GM12864 (cell line): ENCODE results near the gene PCNT.

Experiments
- DNase-seq: peaks from one replicate; pipeline ENCODE4 v3.0.0-alpha.2; 2011; ENCODE audit warnings: low read depth
- H3K4me3 ChIP-seq: 2 replicates; pipeline ENCODE4 v1.5.1; 2011; ENCODE audit warnings: mild to moderate bottlenecking, low read depth, low read length, control low read depth
- CTCF ChIP-seq: IDR thresholded peaks from 2 replicates; pipeline ENCODE4 v1.5.1; 2011; ENCODE audit warnings: low read depth, mild to moderate bottlenecking, moderate library complexity, low read length, control low read depth, inconsistent platforms; ENCODE audit errors: missing control alignments

Gene PCNT

DNA sequence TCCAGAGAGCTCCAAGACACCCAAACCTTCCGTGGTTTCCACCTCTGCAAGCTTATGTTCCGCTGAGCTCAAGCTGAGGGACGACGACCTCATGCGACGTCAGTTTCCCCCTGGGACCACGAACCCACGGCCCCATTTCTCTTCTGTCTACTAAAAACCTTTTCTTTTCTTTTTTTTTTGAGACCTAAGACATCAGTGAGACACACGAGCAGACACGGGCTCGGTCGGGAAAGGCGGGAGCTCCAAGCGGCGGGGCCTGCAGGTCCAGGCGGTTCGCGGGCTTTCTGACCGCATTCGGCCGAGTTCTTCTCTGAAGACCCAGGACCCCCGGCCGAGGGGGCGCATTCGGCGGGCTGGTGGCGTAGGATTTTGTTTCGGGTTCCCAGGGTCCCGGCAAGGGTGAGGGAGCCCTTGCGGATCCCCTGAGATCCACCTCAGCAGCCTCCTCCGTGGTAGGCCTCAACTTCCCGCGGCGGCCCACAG lies 688 bp upstream of the PCNT start:
- no peak for DNase-seq
- peak overlapping the region; percentile 100 for H3K4me3 ChIP-seq
- TF ChIP-seq CTCF: no peak

DNA sequence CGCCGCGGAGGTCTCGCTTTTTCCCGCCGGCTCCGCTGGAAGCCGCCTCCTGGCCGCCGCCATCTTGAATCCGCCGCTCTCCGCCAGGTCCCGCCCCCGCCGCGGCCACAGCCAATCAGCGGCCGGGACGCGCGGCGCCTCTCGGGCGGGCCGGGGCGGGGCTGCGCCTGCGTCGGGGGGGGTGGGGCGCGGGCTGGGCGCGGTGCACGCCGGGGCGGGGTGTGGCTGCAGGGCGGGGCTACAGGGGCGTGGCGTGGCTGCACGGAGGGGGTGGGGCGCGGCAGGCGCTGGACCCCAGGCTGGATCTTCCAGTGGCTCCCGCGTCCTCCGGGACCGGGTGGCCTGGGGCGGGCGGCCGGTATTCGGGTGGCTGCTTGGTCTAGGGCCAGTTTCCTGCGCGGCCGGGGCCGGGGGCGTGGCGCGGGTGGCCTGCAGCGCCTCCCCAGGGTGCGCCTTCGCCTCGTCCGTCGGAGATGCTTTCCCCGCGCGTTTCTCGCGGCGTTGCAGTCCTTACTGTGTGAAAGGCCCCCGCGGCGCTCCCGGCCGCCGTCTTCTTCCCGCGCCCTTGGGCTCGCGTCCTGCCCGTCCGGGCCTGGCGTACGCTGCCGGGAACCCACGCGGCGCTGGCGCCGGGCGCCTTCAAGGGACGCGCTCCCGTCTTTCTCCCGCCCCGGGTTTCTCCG lies 575 bp downstream of the PCNT start:
- no peak for DNase-seq
- peak overlapping the region; percentile 100 for H3K4me3 ChIP-seq
- TF ChIP-seq CTCF: no peak

DNA sequence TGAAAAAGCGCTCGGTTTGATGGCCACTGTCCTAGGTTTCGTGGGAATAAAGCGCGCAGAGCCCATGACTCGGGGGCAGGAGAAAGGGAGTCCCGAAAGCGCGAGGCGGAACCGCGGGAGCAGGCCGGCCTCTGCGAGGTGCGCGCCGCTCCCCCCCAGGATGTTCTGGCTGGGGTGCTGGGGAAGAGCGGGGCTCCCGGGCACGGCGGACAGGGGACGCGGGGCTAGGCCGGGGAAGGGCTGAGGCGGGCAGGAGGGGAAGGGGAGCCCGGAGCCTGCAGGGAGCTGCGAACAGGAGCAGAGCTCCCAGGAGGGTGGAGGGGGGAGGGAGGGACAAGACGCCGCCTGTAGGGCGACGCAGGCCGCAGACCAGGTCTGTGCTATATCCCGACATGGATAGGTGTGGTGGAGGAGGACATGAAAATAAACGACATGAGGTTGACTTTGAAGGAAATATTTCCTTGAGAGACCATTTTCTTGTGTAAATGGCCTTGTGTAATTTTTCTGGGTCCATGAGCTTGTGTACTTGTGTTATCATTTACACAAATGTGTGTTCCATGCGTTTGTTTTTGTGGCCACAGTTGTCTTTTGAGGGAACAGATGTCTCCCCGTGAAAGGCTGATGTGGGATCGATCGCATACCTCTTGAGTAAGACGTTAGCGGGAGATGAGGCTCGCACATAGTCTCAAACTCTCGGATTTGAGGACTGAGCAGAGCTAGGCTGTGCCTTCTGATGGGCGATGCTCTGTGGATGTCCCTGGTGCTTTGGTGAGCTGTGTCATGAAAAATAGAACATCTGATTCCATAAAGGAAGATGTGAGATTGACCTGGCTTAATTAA lies 1.3 kb downstream of the PCNT start:
- H3K4me3 ChIP-seq: peak overlapping the region; percentile 93
- peak; percentile 17 for TF ChIP-seq CTCF
- DNase-seq: no peak

DNA sequence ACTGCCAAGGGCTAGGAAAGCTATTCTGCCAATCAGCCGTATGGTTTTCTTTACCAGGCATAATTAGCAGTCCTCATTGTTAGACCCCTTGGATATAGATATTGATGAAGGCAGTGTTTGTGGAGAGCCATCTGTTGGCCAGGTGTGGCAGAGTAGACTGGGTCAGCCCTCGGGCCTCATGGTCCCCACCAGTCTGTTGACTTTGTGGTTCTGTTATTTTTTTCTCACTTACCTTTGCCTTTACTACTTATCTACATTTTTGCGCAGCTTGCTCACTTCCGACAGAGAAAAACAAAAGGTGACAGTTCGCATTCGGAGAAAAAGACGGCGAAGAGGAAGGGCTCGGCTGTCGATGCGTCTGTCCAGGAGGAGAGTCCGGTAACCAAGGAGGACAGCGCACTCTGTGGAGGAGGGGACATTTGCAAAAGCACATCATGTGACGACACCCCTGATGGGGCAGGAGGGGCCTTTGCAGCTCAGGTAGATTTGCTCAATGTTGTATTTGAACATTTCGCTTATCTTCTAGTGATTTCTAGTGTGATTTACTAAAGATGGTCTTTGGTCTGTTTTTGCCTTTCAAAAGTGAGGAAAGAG lies 2.3 kb downstream of the PCNT start:
- no peak overlapping the region for H3K4me3 ChIP-seq
- no peak for DNase-seq
- peak; percentile 7 for TF ChIP-seq CTCF

GRCh38 chr21:46327711-46328110 lies 3.8 kb downstream of the PCNT start:
- DNase-seq: no peak

GRCh38 chr21:46328151-46328550 lies 4.2 kb downstream of the PCNT start:
- no peak for TF ChIP-seq CTCF
- H3K4me3 ChIP-seq: no peak overlapping the region
- no peak for DNase-seq

More at GRCh38 chr21:46327711-46328110, 3.8 kb downstream of the PCNT start:
- no peak for TF ChIP-seq CTCF
- no peak overlapping the region for H3K4me3 ChIP-seq
